Spleen (tissue), 11 donors: Measurements from ENCODE around the gene UTP14C. TPM values are rescaled to one million over a fixed set of nuclear protein-coding genes. Genes with fewer than 3 reads are reported as not detected.

Experiments used
- DNase-seq: peaks from one replicate; pipeline ENCODE4 v3.0.0-alpha.2; 2020
- H3K27ac ChIP-seq, 8 donors: fragments of 200-600 bp; sonication (generic) in 7 of 8; 1 replicate in 4 of 8; 2 replicates in 4 of 8; pipeline versions ENCODE4 v1.5.0 to v1.8.0; 2016 to 2021; ENCODE audit warnings: inconsistent platforms in 4 of 8, mild to moderate bottlenecking in 4 of 8, moderate library complexity in 1 of 8
- H3K27me3 ChIP-seq, 7 donors: fragments of 200-600 bp; sonication (generic) in 6 of 7; replicated peaks in 1 of 7; 1 replicate in 4 of 7; 2 replicates in 3 of 7; pipeline versions ENCODE4 v1.5.0 to v1.8.0; 2016 to 2021; ENCODE audit warnings: inconsistent platforms in 3 of 7, mild to moderate bottlenecking in 1 of 7
- H3K36me3 ChIP-seq, 6 donors: fragments of 200-600 bp; sonication (generic) in 5 of 6; 1 replicate in 4 of 6; 2 replicates in 2 of 6; pipeline versions ENCODE4 v1.5.0 to v1.8.0; 2016 to 2021; ENCODE audit warnings: inconsistent platforms in 2 of 6
- H3K4me1 ChIP-seq, 6 donors: fragments of 200-600 bp; sonication (generic) in 5 of 6; 1 replicate in 3 of 6; 2 replicates in 3 of 6; pipeline versions ENCODE4 v1.5.0 to v1.8.0; 2016 to 2021; ENCODE audit warnings: inconsistent platforms in 3 of 6
- H3K4me3 ChIP-seq, 8 donors: fragments of 200-600 bp; sonication (generic) in 7 of 8; 1 replicate in 4 of 8; 2 replicates in 4 of 8; pipeline versions ENCODE4 v1.5.0 to v1.8.0; 2016 to 2021; ENCODE audit warnings: inconsistent platforms in 4 of 8, mild to moderate bottlenecking in 4 of 8, moderate library complexity in 2 of 8
- H3K9me3 ChIP-seq, 8 donors: fragments of 200-600 bp; sonication (generic) in 7 of 8; 1 replicate in 4 of 8; 2 replicates in 4 of 8; pipeline versions ENCODE4 v1.5.0 to v1.8.0; 2016 to 2021; ENCODE audit warnings: inconsistent platforms in 4 of 8
- POLR2A ChIP-seq, 3 donors: fragments of 450-650 bp; IDR thresholded peaks; one replicate each; pipeline ENCODE4 v1.5.1; 2017; ENCODE audit warnings: antibody characterized with exemption in 3 of 3, mild to moderate bottlenecking in 1 of 3
- POLR2AphosphoS5 ChIP-seq, 3 donors: sonication (generic); formaldehyde crosslinking; IDR thresholded peaks; one replicate each; pipeline ENCODE4 v1.5.1; 2017; ENCODE audit warnings: antibody characterized with exemption in 3 of 3
- WGBS, 5 donors: extraction: QIAGEN DNeasy Blood & Tissue Kit in 3 of 5; methylation state at CpG; one replicate each; pipeline versions ENCODE4 v1.1.5 to v1.1.7; 2013 to 2018; 5-methylcytosine and 5-hydroxymethylcytosine counted together
- intact Hi-C: fragments of 100-400 bp; cut with DNase I; formaldehyde crosslinking; loops from one replicate; pipeline ENCODE4 v1.15.0; 2023; ENCODE audit warnings: low total_unique reads
- polyA plus RNA-seq, 3 donors: library from polyadenylated mRNA; stranded (reverse); fragments of 200-250 nt; gene quantifications; one replicate each; pipeline ENCODE4 v1.2.1, GENCODE V29; 2013
- total RNA-seq, 7 donors: library from RNA; depleted of rRNA in 3 of 7; stranded (reverse); fragments of >200 nt in 3 of 7; fragmentation: NEBNext Ultra II Directional in 4 of 7; extraction: Animal tissue kit (Norgen Biotek cat#: 25700) in 4 of 7; gene quantifications; one replicate each; pipeline versions ENCODE4 v1.1.0 to v1.2.1, GENCODE V29; 2016 to 2021
- TF ChIP-seq, protein P1 (sequence below), 11 experiments: fragments of 200-600 bp in 7 of 11; fragments of 450-650 bp in 4 of 11; sonication (generic) in 4 of 11; IDR thresholded peaks in 8 of 11; conservative IDR thresholded peaks in 3 of 11; 1 replicate in 7 of 11; 2 replicates in 4 of 11; pipeline versions ENCODE4 v1.4.0 to v1.8.0; 2016 to 2021; ENCODE audit warnings: antibody characterized with exemption in 11 of 11, inconsistent platforms in 4 of 11, mild to moderate bottlenecking in 1 of 11
- donor health status: healthy with polysubstance abuse.
- donor health status: DM: no; HTN: no; CAD: no; lungs with moderate emphysema.
- donor health status: DM: no; HTN: no; CAD: no.
- donor health status: Bipolar disorder and iron deficiency.
- donor health status: healthy.
- donor health status: DM: no; HTN: no; CAD: no.
- donor health status: DM: yes; HTN: yes; CAD: no.

The UTP14C gene
- total and polyA plus RNA-seq, 10 donors: 2.2 to 20.2 (median 15.0) TPM

GRCh38 chr13:51988988-51989618 lies 35.4 kb upstream of the UTP14C start:
- no peak for DNase-seq
- intact Hi-C loops: no loop called here
- Histone ChIP-seq H3K4me3 (no peak overlapping the region), H3K36me3 (no peaks in the 10 kb centered on the region), H3K27ac (no peak overlapping the region), H3K9me3 (peaks cover 0 to 6% (median 0%) of the 10 kb centered on the region in 8 donors), H3K27me3 (no peaks in the 10 kb centered on the region), H3K4me1 (no peaks in the 10 kb centered on the region)
- TF ChIP-seq POLR2A (IDR thresholded peaks at IDR 0.05): no peak
- TF ChIP-seq, protein P1, sequence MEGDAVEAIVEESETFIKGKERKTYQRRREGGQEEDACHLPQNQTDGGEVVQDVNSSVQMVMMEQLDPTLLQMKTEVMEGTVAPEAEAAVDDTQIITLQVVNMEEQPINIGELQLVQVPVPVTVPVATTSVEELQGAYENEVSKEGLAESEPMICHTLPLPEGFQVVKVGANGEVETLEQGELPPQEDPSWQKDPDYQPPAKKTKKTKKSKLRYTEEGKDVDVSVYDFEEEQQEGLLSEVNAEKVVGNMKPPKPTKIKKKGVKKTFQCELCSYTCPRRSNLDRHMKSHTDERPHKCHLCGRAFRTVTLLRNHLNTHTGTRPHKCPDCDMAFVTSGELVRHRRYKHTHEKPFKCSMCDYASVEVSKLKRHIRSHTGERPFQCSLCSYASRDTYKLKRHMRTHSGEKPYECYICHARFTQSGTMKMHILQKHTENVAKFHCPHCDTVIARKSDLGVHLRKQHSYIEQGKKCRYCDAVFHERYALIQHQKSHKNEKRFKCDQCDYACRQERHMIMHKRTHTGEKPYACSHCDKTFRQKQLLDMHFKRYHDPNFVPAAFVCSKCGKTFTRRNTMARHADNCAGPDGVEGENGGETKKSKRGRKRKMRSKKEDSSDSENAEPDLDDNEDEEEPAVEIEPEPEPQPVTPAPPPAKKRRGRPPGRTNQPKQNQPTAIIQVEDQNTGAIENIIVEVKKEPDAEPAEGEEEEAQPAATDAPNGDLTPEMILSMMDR (IDR thresholded peaks at IDR 0.05 in 8 of 11, conservative IDR thresholded peaks at IDR 0.05 in 3 of 11): no peak
- TF ChIP-seq POLR2AphosphoS5 (IDR thresholded peaks at IDR 0.05): no peak
- 82 to 93% (median 92%) methylated on average over 3 of the region's 3 CpGs for whole genome bisulfite sequencing, 5 donors

DNA sequence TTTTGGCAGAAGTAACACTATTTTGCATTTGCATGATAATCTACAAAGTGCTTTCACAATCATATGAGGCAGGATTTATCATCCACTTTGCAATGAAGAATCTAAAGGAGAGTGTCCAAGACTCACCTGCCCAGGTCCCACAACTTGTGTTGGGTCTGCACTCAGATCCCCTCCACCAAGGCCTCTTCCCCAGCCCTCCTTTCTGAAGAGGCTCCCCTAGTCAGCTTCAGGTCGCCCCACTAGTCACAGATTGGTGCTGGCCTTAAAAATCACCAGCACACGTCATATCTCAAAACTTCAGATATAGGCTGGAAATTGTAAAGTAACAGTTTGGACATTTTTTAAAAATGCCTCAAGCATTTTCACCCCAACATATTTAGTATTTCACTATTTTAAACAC lies 30.8 kb upstream of the UTP14C start:
- intact Hi-C loops: no loop called here
- no peaks in the 10 kb centered on the region for H3K36me3 ChIP-seq
- no peaks in the 10 kb centered on the region for H3K9me3 ChIP-seq
- 74 to 95% (median 85%) methylated on average over 2 of the region's 2 CpGs for WGBS, 5 donors
- H3K27me3 ChIP-seq: no peaks in the 10 kb centered on the region
- DNase-seq: no peak
- peaks cover 0 to 14% (median 6%) of the 10 kb centered on the region in 6 donors for H3K4me1 ChIP-seq
- H3K4me3 ChIP-seq: no peak overlapping the region
- TF ChIP-seq, protein P1 (IDR thresholded peaks at IDR 0.05 in 8 of 11, conservative IDR thresholded peaks at IDR 0.05 in 3 of 11): no peak
- TF ChIP-seq POLR2AphosphoS5 (IDR thresholded peaks at IDR 0.05): no peak
- TF ChIP-seq POLR2A (IDR thresholded peaks at IDR 0.05): no peak
- no peak overlapping the region for H3K27ac ChIP-seq

DNA sequence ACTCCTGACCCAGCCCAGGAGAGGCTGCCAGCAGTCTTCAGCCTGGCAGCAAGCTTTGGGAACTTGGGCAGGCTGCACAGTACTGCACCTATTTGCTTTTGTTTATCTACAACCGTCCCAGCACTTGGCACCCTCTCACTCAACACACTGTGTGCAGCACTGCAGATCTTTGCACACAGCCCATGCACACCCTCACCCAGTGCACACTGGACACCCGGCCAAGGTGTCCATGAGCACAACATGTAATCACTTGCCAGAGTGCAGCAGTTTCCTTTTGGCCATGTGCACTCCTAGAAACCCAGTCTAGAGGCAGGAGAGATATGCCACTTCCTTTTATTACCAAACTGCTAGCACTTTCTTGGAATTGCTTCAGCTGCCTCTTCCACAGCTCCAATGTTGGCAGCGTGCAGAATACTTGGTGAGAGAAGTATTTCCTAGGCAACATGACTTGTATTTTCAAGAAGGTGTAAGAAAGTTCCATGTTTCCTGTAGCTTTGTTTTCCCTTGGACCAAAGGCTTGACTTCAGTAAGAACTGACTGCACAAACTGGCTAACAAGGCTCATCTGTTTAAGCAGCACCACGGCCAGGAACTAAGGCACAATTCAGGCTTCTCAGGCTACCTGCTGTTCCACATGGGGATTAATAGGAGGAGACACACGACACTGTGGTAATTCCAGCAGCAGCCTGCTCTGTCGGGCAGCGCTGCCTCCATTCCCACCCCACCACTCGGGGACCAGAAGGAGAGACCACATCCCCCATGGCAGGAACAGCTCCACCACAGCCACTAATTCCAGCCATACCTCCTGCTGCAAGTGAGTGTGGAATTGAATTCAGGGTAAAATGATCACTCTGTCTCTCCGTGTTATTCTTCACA lies 28.6 kb upstream of the UTP14C start:
- TF ChIP-seq POLR2A (IDR thresholded peaks at IDR 0.05): no peak
- TF ChIP-seq, protein P1 (IDR thresholded peaks at IDR 0.05 in 8 of 11, conservative IDR thresholded peaks at IDR 0.05 in 3 of 11): no peak
- no peak for TF ChIP-seq POLR2AphosphoS5 (IDR thresholded peaks at IDR 0.05)
- Histone ChIP-seq H3K4me1 (peaks cover 0 to 14% (median 6%) of the 10 kb centered on the region in 6 donors), H3K27ac (no peak overlapping the region), H3K9me3 (no peaks in the 10 kb centered on the region), H3K4me3 (no peak overlapping the region), H3K27me3 (peaks cover 0 to 6% (median 0%) of the 10 kb centered on the region in 7 donors), H3K36me3 (no peaks in the 10 kb centered on the region)
- 39 to 62% (median 47%) methylated on average over 8 to 9 of the region's 9 CpGs for WGBS, 5 donors
- DNase-seq: no peak
- intact Hi-C loops: no loop called here

GRCh38 chr13:51996641-51997040 lies 27.9 kb upstream of the UTP14C start:
- intact Hi-C loops: no loop called here
- peaks cover 0 to 14% (median 6%) of the 10 kb centered on the region in 6 donors for H3K4me1 ChIP-seq
- no peak for DNase-seq
- H3K27ac ChIP-seq: no peak overlapping the region
- H3K27me3 ChIP-seq: peaks cover 0 to 6% (median 0%) of the 10 kb centered on the region in 7 donors
- H3K4me3 ChIP-seq: no peak overlapping the region
- H3K9me3 ChIP-seq: no peaks in the 10 kb centered on the region
- TF ChIP-seq POLR2AphosphoS5 (IDR thresholded peaks at IDR 0.05): no peak
- H3K36me3 ChIP-seq: no peaks in the 10 kb centered on the region
- 82 to 91% (median 90%) methylated on average over 3 to 4 of the region's 4 CpGs for WGBS, 5 donors
